Retinal pigment epithelial cell (primary cell): ENCODE results near the gene ZNF189.

ENCODE experiments used
- DNase-seq: peaks from one replicate; pipeline ENCODE4 v3.0.0-alpha.2; 2010; ENCODE audit warnings: low read depth
- H3K4me3 ChIP-seq: 2 replicates; pipeline ENCODE4 v1.5.1; 2011; ENCODE audit warnings: mild to moderate bottlenecking, low read length, control low read depth, moderate library complexity
- TF ChIP-seq, protein P1 (sequence below): conservative IDR thresholded peaks from 2 replicates; pipeline ENCODE4 v1.5.1; 2011; ENCODE audit warnings: low read depth, low read length, control low read depth, inconsistent platforms

Gene ZNF189

DNA sequence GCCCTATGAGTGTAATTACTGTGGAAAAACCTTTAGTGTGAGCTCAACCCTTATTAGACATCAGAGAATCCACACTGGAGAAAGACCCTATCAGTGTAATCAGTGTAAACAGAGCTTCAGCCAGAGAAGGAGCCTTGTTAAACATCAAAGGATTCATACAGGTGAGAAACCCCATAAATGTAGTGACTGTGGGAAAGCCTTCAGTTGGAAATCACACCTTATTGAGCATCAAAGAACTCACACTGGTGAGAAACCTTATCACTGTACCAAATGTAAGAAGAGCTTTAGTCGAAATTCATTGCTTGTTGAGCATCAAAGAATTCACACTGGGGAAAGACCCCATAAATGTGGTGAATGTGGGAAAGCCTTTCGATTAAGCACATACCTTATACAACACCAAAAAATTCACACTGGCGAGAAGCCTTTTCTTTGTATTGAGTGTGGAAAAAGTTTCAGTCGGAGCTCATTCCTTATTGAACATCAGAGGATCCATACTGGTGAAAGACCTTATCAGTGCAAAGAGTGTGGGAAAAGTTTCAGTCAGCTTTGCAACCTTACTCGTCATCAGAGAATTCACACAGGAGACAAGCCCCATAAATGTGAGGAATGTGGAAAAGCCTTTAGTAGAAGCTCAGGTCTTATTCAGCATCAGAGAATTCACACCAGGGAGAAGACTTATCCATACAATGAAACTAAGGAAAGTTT lies 9.9 kb downstream of the ZNF189 start:
- DNase-seq, result no peak
- TF ChIP-seq, protein P1, sequence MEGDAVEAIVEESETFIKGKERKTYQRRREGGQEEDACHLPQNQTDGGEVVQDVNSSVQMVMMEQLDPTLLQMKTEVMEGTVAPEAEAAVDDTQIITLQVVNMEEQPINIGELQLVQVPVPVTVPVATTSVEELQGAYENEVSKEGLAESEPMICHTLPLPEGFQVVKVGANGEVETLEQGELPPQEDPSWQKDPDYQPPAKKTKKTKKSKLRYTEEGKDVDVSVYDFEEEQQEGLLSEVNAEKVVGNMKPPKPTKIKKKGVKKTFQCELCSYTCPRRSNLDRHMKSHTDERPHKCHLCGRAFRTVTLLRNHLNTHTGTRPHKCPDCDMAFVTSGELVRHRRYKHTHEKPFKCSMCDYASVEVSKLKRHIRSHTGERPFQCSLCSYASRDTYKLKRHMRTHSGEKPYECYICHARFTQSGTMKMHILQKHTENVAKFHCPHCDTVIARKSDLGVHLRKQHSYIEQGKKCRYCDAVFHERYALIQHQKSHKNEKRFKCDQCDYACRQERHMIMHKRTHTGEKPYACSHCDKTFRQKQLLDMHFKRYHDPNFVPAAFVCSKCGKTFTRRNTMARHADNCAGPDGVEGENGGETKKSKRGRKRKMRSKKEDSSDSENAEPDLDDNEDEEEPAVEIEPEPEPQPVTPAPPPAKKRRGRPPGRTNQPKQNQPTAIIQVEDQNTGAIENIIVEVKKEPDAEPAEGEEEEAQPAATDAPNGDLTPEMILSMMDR, result no peak
- H3K4me3 ChIP-seq, result no peak overlapping the region

DNA sequence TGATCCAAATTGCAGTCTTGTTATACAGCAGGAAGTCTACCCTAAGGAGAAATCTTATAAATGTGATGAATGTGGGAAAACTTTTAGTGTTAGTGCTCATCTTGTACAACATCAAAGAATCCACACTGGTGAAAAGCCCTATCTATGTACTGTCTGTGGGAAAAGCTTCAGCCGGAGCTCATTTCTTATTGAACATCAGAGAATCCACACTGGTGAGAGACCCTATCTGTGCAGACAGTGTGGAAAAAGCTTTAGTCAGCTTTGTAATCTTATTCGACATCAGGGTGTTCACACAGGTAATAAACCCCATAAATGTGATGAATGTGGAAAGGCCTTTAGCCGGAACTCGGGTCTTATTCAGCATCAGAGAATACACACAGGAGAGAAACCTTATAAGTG lies 10.4 kb downstream of the ZNF189 start:
- no peak overlapping the region for H3K4me3 ChIP-seq
- TF ChIP-seq, protein P1, result no peak
- DNase-seq, result no peak

DNA sequence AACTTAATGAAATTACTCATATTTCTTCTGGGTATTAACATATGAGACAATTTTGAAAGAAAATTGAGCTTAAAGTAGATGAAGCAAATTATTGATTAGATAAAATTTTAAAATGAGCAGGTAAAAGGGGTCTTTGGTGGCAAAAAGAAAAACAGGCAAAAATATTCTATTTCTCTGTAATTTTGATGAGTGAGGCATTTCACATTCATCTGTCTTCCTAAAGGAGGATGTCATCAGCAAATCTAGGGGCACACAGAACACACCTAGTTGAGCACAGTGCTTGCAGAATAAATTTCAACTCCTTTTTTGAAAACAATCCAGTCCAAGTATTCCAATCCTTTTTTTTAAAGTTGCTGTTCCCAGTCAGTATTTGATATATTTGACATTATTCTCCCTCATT lies 16.2 kb downstream of the ZNF189 start:
- TF ChIP-seq, protein P1, result no peak
- H3K4me3 ChIP-seq, result no peak overlapping the region

DNA sequence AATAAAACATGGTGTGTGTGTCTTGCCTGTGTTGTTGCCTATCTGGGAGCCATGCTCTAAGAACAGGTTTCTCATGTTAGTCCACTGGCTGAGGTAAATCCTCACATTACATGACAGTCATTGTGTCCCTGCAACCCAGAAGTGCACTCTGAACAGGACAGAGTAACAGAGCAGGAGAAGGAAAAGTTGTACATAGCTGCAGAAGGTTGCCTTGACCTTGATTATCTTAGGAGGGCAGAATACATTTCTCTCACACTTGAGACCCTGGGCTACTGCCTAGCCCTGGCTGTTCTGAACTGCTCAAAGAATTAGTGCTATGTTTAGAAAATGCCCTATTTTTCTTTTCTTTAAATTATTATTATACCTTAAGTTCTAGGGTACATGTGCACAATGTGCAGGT lies 16.9 kb downstream of the ZNF189 start:
- TF ChIP-seq, protein P1, result no peak
- no peak overlapping the region for H3K4me3 ChIP-seq
- DNase-seq, result no peak

More for the DNA sequence above, 16.2 kb downstream of the ZNF189 start:
- no peak for DNase-seq

DNA sequence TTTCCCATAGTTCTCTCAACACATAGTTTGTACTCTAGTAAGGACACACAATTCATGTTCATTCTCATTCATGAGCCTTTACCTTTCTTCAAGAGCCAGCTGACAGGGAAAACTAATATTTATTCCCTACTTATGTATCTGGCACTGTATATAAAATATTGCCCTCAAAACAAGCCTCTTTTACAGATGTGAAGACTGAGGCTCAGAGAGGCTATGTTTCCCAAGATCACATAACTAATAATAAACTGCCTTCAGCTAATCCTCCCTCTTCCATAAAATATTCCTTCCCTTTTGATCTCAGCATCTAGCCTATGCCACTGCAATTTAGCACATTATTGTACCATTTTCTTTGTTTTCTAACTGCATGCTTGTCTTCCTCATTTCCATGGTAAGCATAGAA lies 18.7 kb downstream of the ZNF189 start:
- no peak overlapping the region for H3K4me3 ChIP-seq
- TF ChIP-seq, protein P1, result no peak
- no peak for DNase-seq

DNA sequence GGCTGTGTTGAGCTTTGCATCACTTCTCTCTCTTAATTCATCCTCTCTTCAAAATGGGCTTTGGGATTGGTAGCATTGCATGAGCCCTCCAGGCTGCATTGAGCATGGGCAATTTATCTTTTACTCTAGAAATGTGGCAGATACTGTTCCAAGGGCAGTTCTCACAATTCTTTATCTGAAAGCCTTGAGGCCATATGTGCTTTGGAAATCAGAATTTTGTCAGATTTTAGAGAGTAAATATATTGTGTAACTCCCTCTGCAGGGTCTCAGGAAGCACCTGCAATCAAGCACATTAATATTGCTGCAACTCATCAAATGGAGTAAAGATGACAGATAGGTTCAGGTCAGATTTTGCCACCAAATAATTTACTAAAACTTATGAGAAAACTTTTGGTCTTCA lies 19.3 kb downstream of the ZNF189 start:
- no peak for DNase-seq
- TF ChIP-seq, protein P1, result no peak
- H3K4me3 ChIP-seq, result no peak overlapping the region
